HG02763 (cell line): ENCODE data around the gene AKAP1.
"Not testable (repeated sequence)": the region's sequence is repeated elsewhere in the genome, so short reads cannot be mapped to it uniquely, and the experiment has no call there.

ENCODE experiments used
- ATAC-seq: cut with Tn5 transposase; IDR thresholded peaks from one replicate; pipeline ENCODE4 v1.9.1; 2021; ENCODE audit warnings: mild to moderate bottlenecking, moderate library complexity; ENCODE audit not compliant: unreplicated experiment

Gene AKAP1

GRCh38 chr17:57073626-57074025 is 11.4 kb upstream of the AKAP1 start:
- ATAC-seq, result no peak

- ATAC-seq, result no peak
Observed at GRCh38 chr17:57075193-57075592, 9.9 kb upstream of the AKAP1 start.

GRCh38 chr17:57075785-57076184 is 9.3 kb upstream of the AKAP1 start:
- no peak for ATAC-seq

GRCh38 chr17:57077000-57077399 is 8.0 kb upstream of the AKAP1 start:
- ATAC-seq, result no peak

GRCh38 chr17:57078274-57078673 is 6.8 kb upstream of the AKAP1 start:
- no peak for ATAC-seq

GRCh38 chr17:57080718-57081117 is 4.3 kb upstream of the AKAP1 start:
- ATAC-seq, result no peak

GRCh38 chr17:57082441-57082840 is 2.6 kb upstream of the AKAP1 start:
- no peak for ATAC-seq

- ATAC-seq, result no peak
Observed at GRCh38 chr17:57084361-57084801, 665 bp upstream of the AKAP1 start.

GRCh38 chr17:57085448-57086068 is 512 bp downstream of the AKAP1 start:
- peak; percentile 35 for ATAC-seq

GRCh38 chr17:57086069-57086930 is 1.3 kb downstream of the AKAP1 start:
- no peak for ATAC-seq

- no peak for ATAC-seq
Observed at GRCh38 chr17:57088298-57088697, 3.3 kb downstream of the AKAP1 start.

- ATAC-seq, result no peak
Observed at GRCh38 chr17:57089391-57089790, 4.3 kb downstream of the AKAP1 start.

GRCh38 chr17:57090560-57091185 is 5.6 kb downstream of the AKAP1 start:
- ATAC-seq, result no peak

GRCh38 chr17:57091186-57091618 is 6.2 kb downstream of the AKAP1 start:
- ATAC-seq, result no peak

- ATAC-seq, result no peak
Observed at GRCh38 chr17:57092171-57092570, 7.1 kb downstream of the AKAP1 start.

GRCh38 chr17:57092779-57093178 is 7.7 kb downstream of the AKAP1 start:
- ATAC-seq, result no peak

GRCh38 chr17:57096472-57097202 is 11.6 kb downstream of the AKAP1 start:
- ATAC-seq, result no peak

GRCh38 chr17:57097832-57098421 is 12.9 kb downstream of the AKAP1 start:
- no peak for ATAC-seq

GRCh38 chr17:57099165-57099564 is 14.1 kb downstream of the AKAP1 start:
- ATAC-seq, result peak; percentile 58

GRCh38 chr17:57102122-57102521 is 17.1 kb downstream of the AKAP1 start:
- no peak for ATAC-seq

GRCh38 chr17:57102660-57103059 is 17.6 kb downstream of the AKAP1 start:
- ATAC-seq, result not testable (repeated sequence)
